Gastrocnemius medialis (tissue), 4 donors: ENCODE data around the gene MTCL1.

Experiments
- POLR2A ChIP-seq, 2 donors: fragments of 450-650 bp; IDR thresholded peaks; one replicate each; pipeline ENCODE4 v1.6.1; 2017; ENCODE audit warnings: antibody characterized with exemption in 2 of 2, mild to moderate bottlenecking in 2 of 2, moderate library complexity in 2 of 2
- TF ChIP-seq, protein P1 (sequence below), 5 experiments: fragments of 450-650 bp in 3 of 5; fragments of 200-600 bp in 2 of 5; sonication (generic) in 2 of 5; IDR thresholded peaks in 4 of 5; conservative IDR thresholded peaks in 1 of 5; 1 replicate in 4 of 5; 2 replicates in 1 of 5; pipeline ENCODE4 v1.5.1; 2016 to 2019; ENCODE audit warnings: antibody characterized with exemption in 5 of 5, mild to moderate bottlenecking in 3 of 5, moderate library complexity in 3 of 5

DNA sequence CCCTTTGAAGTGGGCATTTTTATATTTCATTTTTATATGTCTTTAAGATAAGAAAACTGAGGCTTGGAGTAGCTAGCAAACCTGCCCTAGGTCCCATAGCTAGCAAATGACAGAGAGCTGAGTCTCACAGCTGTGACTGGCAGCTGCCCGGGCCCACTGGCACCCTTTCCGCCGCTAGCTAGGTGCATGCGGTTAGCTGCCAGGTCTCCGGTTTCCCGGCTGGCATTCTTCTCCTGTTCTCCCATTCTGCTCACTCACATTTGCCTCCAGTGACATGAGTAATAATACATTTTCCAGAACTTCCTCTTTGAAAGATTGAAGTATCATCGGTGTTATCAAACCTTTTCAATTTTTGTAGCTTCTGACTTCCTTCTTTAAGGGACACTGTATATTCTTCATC lies 38.7 kb downstream of the MTCL1 start:
- TF ChIP-seq, protein P1, sequence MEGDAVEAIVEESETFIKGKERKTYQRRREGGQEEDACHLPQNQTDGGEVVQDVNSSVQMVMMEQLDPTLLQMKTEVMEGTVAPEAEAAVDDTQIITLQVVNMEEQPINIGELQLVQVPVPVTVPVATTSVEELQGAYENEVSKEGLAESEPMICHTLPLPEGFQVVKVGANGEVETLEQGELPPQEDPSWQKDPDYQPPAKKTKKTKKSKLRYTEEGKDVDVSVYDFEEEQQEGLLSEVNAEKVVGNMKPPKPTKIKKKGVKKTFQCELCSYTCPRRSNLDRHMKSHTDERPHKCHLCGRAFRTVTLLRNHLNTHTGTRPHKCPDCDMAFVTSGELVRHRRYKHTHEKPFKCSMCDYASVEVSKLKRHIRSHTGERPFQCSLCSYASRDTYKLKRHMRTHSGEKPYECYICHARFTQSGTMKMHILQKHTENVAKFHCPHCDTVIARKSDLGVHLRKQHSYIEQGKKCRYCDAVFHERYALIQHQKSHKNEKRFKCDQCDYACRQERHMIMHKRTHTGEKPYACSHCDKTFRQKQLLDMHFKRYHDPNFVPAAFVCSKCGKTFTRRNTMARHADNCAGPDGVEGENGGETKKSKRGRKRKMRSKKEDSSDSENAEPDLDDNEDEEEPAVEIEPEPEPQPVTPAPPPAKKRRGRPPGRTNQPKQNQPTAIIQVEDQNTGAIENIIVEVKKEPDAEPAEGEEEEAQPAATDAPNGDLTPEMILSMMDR (IDR thresholded peaks at IDR 0.05 in 4 of 5, conservative IDR thresholded peaks at IDR 0.05 in 1 of 5), result no peak
- TF ChIP-seq POLR2A (IDR thresholded peaks at IDR 0.05), result no peak
